AG04450 (cell line): Measurements from ENCODE around the gene ZNF831. TPM values are rescaled to one million over a fixed set of nuclear protein-coding genes. Genes with fewer than 3 reads are reported as not detected.

ENCODE experiments used
- CTCF ChIA-PET: fragments of 300-600, 350-600 bp; formaldehyde crosslinking; extraction: SDS; loops from one replicate; lab custom pipeline; 2022; ENCODE audit warnings: antibody characterized with exemption, inconsistent platforms; lab: Charles Lee
- POLR2A ChIA-PET: fragments of 350-600 bp; formaldehyde crosslinking; extraction: SDS; loops from one replicate; lab custom pipeline; 2021; ENCODE audit warnings: antibody characterized with exemption, inconsistent platforms; lab: Yijun Ruan, JAX
- DNase-seq: peaks from one replicate; pipeline ENCODE4 v3.0.0-alpha.2; 2011; ENCODE audit warnings: low read depth, low spot score
- H3K27ac ChIP-seq: one replicate; pipeline ENCODE4 v1.5.1; 2012; ENCODE audit warnings: low read depth, low read length, control low read depth
- H3K27me3 ChIP-seq: one replicate; pipeline ENCODE4 v1.6.0; 2012; ENCODE audit warnings: low read length; ENCODE audit not compliant: control insufficient read depth, insufficient read depth
- H3K4me3 ChIP-seq: 2 replicates; pipeline ENCODE4 v1.5.1; 2011; ENCODE audit warnings: mild to moderate bottlenecking, low read depth, low read length, control low read depth
- H3K9me3 ChIP-seq: 2 replicates; pipeline ENCODE4 v1.5.1; 2012; ENCODE audit warnings: low read length; ENCODE audit not compliant: control insufficient read depth, insufficient read depth
- polyA plus RNA-seq: library from polyadenylated mRNA; depleted of rRNA; stranded (reverse); fragments of >200 nt; gene quantifications from 2 replicates; pipeline ENCODE4 v1.2.3, GENCODE V29; 2011
- TF ChIP-seq, protein P1 (sequence below): IDR thresholded peaks from 2 replicates; pipeline ENCODE4 v1.5.1; 2011; ENCODE audit warnings: low read depth, low read length, control low read depth, inconsistent platforms

Gene ZNF831
- polyA plus RNA-seq, 1 experiment, result not detected

DNA sequence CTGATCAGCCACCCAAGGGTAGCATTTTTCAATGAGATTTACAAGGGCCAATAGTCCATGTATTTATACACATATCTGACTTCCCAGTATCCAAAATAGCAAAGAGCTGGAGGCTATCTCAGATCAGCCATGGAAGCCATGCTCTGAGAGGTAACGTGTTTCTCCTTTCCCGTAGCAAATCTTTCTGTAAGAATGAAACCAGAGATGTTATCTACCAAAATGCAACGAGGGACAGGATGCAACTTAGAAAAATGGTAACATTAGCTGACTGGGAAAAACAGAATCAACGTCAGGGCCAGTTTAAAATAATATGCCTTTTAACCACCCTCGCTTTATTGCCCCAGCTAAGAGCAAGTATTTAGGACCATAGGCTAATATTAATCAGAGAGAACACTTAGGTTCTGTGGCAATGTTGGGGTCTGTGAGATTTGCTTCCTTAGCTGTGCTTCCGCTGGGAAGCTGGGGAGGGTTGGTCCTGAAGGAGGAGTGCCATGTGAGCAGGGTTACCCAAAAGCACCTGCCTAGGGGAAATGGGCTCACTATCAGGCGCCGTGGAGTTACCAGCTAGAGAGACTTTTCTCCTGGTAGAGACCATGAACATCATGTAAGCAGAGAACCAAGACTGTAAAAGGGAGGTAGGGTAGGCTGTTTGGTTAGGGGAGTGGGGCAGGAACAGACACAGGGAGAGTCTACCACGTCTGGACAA, 1.2 kb downstream of the ZNF831 start:
- TF ChIP-seq, protein P1, sequence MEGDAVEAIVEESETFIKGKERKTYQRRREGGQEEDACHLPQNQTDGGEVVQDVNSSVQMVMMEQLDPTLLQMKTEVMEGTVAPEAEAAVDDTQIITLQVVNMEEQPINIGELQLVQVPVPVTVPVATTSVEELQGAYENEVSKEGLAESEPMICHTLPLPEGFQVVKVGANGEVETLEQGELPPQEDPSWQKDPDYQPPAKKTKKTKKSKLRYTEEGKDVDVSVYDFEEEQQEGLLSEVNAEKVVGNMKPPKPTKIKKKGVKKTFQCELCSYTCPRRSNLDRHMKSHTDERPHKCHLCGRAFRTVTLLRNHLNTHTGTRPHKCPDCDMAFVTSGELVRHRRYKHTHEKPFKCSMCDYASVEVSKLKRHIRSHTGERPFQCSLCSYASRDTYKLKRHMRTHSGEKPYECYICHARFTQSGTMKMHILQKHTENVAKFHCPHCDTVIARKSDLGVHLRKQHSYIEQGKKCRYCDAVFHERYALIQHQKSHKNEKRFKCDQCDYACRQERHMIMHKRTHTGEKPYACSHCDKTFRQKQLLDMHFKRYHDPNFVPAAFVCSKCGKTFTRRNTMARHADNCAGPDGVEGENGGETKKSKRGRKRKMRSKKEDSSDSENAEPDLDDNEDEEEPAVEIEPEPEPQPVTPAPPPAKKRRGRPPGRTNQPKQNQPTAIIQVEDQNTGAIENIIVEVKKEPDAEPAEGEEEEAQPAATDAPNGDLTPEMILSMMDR, result no peak
- no peak for DNase-seq
- H3K4me3 ChIP-seq, result no peak overlapping the region
- no peak overlapping the region for H3K27ac ChIP-seq
- POLR2A ChIA-PET, result no interaction called here
- H3K9me3 ChIP-seq, result no peaks in the 10 kb centered on the region
- CTCF ChIA-PET, result no interaction called here
- H3K27me3 ChIP-seq, result no peaks in the 10 kb centered on the region

DNA sequence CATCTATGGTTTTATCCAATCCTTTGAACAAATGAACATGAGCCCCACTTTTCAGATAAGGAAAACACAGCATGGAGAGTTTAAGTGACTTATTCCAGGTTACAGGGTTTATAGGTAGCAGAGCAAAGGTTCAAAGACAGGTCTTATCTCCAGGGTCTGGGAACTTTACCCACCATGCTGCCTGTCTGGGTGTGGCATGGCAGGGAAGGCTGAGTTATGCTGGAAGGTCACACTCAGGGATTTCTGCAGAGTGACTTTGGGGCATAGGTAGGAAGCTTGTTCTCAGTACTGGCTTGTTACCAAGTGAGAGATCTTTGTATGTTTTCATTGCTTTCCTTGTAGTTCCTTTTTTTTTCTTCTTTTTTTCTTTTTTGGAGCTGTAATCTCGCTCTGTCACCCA, 1.8 kb downstream of the ZNF831 start:
- Histone ChIP-seq H3K27me3 (no peaks in the 10 kb centered on the region), H3K27ac (no peak overlapping the region), H3K4me3 (no peak overlapping the region), H3K9me3 (no peaks in the 10 kb centered on the region)
- no peak for DNase-seq
- ChIA-PET POLR2A (no interaction called here), CTCF (no interaction called here)
- TF ChIP-seq, protein P1, result no peak

DNA sequence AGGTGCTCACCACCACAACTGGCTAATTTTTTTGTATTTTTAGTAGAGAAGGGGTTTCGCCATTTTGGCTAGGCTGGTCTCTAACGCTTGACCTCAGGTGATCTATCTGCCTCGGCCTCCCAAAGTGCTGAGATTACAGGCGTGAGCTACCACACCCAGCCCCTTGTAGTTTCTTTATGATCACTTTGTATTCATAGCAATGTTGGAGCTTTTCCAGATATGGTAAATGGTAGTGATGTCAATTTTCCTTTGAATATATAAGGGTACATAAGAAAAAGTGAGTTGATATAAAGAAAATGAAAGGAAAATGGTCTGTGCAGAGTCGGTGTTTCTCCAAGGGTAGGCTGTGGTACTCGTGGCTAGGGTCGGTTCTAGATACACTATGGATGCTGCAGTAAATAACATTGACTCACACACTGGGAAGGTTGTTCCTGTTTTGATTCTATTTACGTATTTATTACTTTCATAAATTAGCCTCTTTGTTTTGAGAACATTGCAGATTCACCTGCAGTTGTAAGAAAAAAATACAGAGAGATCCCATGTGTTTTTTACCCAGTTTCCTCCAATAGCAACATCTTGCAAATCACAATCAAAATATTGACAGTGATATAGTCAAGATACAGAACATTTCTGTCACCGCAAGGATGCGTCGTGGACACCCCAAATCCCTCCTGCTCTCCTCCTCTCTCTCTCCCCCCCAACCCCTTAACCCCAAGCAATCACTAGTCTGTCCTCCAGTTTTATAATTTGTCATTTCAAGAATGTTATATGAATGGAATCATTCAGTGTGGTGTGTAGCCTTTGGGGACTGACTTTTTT, 2.5 kb downstream of the ZNF831 start:
- H3K4me3 ChIP-seq, result no peak overlapping the region
- no peaks in the 10 kb centered on the region for H3K27me3 ChIP-seq
- ChIA-PET POLR2A (no interaction called here), CTCF (no interaction called here)
- TF ChIP-seq, protein P1, result no peak
- no peak for DNase-seq
- no peak overlapping the region for H3K27ac ChIP-seq
- no peaks in the 10 kb centered on the region for H3K9me3 ChIP-seq

DNA sequence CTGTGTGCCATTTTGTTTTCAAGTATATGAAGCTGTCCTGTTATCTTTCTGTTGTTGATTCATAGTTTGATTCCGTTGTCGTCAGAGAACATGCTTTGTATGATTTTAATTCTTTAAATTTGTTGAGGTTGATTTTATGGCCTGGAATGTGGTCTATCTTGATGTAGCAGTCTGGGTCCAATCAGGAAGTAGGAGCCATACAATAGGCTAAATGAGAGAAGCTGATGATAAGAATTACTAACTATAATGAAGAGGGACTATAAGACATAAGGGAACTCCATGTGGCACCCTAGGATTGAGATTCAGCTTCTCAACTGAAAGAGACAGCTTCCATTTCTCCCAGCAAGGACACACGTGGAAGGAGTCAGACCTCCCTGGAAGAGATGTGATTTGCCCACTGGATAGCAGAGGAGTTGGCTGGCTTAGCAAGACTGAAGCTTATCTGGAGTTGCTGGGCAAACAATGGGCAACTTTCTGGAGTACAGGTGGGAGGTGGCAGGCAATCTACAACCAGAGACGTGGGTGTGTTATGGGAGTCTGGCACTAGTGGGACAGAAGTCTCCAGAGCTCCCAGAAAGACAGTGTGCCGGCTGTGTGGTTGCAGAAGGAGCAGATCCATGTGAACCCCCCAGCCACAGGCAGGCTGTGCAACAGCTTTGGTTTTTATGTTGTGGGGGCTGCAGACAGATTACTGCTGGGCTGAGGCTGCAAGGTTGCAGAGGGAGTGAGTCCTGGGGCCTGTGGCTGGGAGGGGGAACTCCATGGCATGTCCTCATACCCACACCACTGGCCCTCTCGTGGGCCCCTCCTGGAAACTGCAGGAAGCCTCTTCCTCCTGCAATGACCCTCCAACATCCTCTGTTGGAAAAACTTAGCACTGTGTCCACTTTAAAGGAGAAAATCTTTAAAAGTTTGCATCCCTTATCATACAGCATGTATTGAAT, 7.1 kb downstream of the ZNF831 start:
- H3K4me3 ChIP-seq, result no peak overlapping the region
- H3K27ac ChIP-seq, result no peak overlapping the region
- H3K27me3 ChIP-seq, result no peaks in the 10 kb centered on the region
- CTCF ChIA-PET, result no interaction called here
- POLR2A ChIA-PET, result no interaction called here
- DNase-seq, result no peak
- no peaks in the 10 kb centered on the region for H3K9me3 ChIP-seq
- TF ChIP-seq, protein P1, result no peak
